ENCODE results near the gene KSR1.
A peak's percentile ranks its signal among the peaks of the same experiment; 100 is the strongest.
"Not testable (repeated sequence)": the region's sequence is repeated elsewhere in the genome, so short reads cannot be mapped to it uniquely, and the experiment has no call there.

The KSR1 gene

GRCh38 chr17:27455914-27456680 lies at the start of gene KSR1:
Gene KSR1, plus strand, starts transcription at chr17:27456448. Its CDS starts 196 bp downstream, at chr17:27456644.
- DNase-seq: peak; percentile 68

GRCh38 chr17:27407916-27408864 lies 48.1 kb upstream of the KSR1 start:
- DNase-seq: no peak

DNA sequence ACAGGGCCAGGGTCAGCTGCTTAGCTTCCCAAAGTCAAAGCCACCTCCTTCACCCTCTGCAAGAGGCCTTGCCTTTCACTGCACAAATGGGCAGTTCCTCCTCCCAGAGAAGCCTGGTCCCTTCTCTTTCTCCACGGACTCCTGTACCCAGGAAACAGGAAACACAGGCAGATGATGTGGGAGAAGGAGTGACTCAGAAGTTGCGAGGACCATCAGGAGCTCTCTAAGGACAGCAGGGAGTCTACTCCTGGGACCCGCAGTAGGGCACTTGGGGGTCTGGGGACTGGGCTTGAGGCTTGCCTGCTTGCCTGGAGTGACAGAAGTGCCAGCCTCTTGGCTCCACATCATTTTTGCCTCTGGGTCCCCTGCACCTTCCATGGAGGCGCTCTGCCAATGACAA lies 47.4 kb upstream of the KSR1 start:
- DNase-seq: no peak

- DNase-seq: not testable (repeated sequence)
Observed at GRCh38 chr17:27412158-27412557, 44.1 kb upstream of the KSR1 start.

DNA sequence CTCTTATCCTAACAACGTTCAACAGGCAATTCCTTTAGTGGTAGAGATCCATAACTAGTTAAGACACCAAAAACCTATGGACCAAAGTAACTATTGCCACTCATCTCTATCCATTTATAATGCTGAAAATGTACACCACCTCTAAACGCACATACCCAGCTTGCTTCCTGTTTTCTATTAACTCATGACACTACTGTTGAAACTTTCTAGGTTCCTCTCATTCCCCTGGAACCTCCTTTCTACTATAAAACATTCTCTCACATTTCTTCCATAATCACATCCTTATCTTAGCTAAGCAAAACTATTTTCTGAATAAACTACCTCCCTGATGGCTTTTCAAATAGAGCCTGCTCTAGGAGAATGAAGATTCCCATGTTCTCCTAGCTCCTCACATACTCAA lies 42.9 kb upstream of the KSR1 start:
- peak; percentile 8 to 33 for DNase-seq

- peak; percentile 35 to 44 for DNase-seq
Observed at GRCh38 chr17:27413792-27414191, 42.5 kb upstream of the KSR1 start.

- DNase-seq: no peak
Observed at GRCh38 chr17:27414271-27414670, 42.0 kb upstream of the KSR1 start.

DNA sequence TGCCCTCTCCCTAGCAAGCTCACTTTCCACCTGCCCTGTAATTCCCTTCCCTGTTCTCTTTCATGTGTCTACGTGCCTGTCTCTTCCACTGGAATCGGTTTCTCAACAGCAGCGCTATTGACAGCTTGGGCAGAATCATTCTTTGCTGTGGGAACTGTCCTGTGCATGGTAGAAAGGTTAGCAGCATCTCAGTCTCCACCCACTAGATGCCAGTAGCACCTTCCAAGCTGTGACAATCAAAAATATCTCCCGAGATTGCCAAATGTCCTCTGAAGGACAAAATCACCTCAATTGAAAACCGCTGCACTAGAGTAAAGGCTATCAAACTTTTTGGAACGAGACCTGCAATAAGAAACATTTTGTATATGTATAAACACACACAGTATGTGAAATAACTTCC lies 41.6 kb upstream of the KSR1 start:
- DNase-seq: no peak

GRCh38 chr17:27415120-27415795 lies 41.0 kb upstream of the KSR1 start:
- no peak for DNase-seq

DNA sequence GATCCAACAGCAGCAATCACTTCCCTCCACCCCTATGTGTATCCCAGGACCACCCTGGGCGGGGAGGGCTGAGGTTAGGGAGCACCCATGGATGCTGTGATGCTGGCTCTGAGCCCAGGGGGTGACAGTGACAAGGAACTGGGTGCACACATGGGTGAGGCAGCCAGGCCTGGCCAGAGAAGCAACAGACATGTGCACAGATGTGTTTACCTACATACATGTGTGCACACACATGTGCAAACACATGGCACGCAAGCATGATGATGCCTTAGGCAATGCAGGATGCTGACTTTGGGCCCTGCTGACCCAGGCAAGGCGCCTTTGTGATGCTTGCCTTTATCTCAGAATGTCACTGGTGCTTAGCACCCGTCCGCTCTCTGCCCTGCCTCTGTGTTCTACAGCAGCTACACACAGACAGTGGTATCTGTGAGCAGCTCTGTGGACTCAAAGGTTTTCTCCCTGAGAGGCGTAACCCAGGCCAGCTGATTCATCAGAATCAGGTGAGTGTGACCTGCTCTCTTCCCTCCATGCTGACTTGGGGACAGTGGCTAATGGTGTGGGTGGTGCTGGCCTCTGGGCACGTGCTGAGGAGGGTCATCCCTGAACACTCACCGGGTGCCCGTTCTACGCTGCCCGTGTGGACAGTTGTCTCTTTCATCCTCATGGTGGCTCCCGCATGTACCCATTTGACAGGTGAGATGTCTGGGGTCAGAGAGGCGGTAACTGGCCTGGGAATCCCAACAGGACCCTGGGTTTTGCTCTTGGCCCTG lies 38.5 kb upstream of the KSR1 start:
- DNase-seq: no peak

DNA sequence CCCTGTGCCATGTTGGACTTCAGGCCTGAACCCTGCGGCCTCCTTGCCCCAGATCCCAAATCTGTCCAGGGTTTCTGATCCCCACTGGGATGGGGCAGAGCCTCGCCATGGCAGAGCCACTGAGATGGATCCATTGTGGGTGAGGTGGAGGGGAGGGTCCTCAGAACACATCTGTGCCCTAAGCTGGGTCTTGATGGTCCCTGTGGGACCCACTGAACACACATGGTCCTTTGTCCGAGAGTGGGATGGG lies 38.0 kb upstream of the KSR1 start:
- no peak for DNase-seq

GRCh38 chr17:27419156-27419555 lies 37.1 kb upstream of the KSR1 start:
- DNase-seq: no peak

GRCh38 chr17:27420211-27420950 lies 35.9 kb upstream of the KSR1 start:
- DNase-seq: no peak

GRCh38 chr17:27421111-27421510 lies 35.1 kb upstream of the KSR1 start:
- DNase-seq: no peak

DNA sequence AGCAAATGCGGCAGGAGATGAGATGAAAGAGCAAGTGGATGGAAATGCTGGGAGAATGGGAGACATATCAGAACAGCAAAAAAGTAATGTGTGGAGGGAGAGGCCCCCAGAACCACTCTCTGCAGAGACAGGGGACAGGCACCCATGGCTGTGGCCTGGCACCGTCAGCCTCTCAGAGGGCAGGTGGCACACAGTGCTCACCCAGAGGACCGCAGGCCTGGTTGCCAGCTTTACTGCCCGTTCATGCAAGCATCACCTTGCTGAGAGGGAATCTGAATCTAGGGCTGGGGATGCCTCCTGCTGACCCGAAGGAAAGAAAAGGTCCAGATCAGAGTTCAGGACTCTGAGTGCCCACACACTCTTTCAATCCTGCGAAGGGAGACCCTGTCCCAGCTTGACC lies 34.6 kb upstream of the KSR1 start:
- DNase-seq: not testable (repeated sequence)

DNA sequence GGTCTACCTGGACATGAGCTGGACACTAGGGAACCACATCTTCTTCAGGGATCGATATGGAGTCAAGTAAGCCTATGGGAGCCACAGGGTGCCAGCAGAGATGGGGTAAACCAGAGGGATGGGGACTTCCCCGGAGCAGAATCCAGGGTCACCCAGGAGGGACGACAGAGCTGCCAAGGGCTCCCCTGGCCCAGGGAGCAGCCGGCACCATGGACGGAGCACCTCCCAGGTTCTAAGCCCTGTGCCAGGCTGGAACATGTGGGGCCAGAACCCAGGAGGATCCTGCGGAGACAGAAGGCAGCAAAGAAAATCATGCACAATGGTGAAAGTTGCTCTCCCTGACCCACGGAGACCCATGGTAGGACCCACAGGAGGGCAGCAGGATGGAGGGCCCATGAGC lies 33.6 kb upstream of the KSR1 start:
- DNase-seq: no peak

- no peak for DNase-seq
Observed at GRCh38 chr17:27423651-27424050, 32.6 kb upstream of the KSR1 start.

- no peak for DNase-seq
Observed at GRCh38 chr17:27424516-27424915, 31.7 kb upstream of the KSR1 start.

GRCh38 chr17:27424941-27425340 lies 31.3 kb upstream of the KSR1 start:
- DNase-seq: no peak

- DNase-seq: not testable (repeated sequence)
Observed at GRCh38 chr17:27425571-27425970, 30.7 kb upstream of the KSR1 start.

DNA sequence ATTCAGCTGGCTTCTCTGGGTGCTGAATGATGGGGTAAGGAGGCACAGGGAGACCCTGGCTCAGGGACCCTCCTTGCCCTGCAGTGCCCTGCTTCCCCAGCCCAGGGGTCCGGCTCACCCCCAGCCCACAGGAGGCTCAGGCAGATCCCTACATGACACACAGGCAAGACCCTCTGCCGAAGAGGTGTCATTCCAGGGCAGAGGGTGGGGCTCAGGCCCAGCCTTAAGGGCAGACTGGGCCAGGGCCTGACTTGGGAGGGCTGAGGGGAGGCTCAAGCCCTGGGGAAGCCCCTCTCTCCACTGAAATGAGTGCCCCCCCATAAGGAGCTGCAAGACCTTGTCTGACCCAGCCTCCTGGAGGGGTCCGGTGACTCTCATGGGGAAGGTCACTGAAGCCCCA lies 30.3 kb upstream of the KSR1 start:
- no peak for DNase-seq

- DNase-seq: not testable (repeated sequence)
Observed at GRCh38 chr17:27426471-27426870, 29.8 kb upstream of the KSR1 start.
